Measurements from ENCODE around the gene GHRL. TPM values are rescaled to one million over a fixed set of nuclear protein-coding genes. Genes with fewer than 3 reads are reported as not detected.

Gene GHRL
- total and polyA plus RNA-seq, 12 donors = 0.12 to 1.0 (median 0.81) TPM; not detected in 3

DNA sequence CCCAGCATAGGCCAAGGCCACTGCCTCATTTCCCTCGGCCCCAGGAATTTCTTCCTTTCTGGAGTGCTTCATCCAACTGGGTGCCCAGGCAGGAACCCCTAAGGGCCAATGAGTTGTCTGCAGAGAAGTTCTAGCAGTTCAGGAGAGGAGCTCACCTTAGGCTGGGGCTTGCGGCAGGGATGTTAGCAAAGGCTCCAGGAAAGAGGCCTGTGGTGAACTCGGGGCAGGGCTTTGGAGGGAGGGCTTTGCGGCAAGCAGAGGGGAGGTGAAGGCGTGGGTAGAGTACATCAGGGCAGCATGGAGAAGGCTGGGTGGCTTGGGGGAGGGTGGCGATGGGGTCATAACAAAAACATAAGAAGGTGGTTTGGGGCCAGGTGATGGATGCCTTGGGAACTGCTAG lies 1.1 kb downstream of the GHRL start:
- Histone ChIP-seq H3K27ac (no peak overlapping the region), H3K9me3 (no peaks in the 10 kb centered on the region), H3K27me3 (no peaks in the 10 kb centered on the region), H3K4me3 (no peak overlapping the region), H3K36me3 (peaks cover 0 to 64% (median 9%) of the 10 kb centered on the region in 9 donors), H3K4me1 (peaks cover 0 to 24% (median 5%) of the 10 kb centered on the region in 9 donors)
- no peak for DNase-seq
- WGBS, 2 donors = 92 to 94% methylated on average over 6 of the region's 6 CpGs
- intact Hi-C loops (cut with DNase I) = no loop called here
- TF ChIP-seq, protein P1, sequence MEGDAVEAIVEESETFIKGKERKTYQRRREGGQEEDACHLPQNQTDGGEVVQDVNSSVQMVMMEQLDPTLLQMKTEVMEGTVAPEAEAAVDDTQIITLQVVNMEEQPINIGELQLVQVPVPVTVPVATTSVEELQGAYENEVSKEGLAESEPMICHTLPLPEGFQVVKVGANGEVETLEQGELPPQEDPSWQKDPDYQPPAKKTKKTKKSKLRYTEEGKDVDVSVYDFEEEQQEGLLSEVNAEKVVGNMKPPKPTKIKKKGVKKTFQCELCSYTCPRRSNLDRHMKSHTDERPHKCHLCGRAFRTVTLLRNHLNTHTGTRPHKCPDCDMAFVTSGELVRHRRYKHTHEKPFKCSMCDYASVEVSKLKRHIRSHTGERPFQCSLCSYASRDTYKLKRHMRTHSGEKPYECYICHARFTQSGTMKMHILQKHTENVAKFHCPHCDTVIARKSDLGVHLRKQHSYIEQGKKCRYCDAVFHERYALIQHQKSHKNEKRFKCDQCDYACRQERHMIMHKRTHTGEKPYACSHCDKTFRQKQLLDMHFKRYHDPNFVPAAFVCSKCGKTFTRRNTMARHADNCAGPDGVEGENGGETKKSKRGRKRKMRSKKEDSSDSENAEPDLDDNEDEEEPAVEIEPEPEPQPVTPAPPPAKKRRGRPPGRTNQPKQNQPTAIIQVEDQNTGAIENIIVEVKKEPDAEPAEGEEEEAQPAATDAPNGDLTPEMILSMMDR (IDR thresholded peaks at IDR 0.05) = no peak
- no peak for ATAC-seq

DNA sequence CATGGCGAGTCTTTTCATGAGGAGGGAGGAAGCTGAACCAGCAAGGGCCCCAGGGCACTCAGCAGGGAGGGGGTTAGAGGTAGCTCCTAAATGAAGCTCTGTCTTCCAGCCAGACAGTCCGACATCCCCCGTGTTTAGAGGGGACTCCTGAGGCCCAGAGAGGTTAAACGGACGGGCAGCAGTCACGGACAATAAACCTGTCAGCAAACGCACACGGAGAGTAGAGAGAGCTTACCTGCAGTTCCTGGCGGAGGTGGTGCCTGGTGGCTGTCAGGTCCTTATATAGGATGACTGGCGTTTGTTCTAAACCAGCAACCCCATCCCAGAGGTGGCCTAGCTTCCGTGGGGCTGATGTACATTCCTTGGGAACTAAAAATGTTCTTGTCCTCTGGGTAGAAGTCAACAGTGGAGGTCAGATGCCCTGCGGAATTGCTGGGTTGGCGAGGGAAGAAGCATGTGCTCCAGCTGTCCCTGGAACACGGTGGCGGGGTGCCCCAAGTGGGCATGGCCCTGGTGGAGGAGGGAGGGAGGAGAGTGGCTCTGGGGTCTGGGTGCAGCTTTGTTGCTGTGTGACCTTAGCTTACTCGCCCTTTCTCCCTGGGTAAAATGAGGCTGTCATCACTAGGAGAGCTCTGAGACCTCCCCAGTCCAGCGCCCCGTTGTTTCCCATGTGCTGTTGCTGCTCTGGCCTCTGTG lies 2.1 kb downstream of the GHRL start:
- peaks cover 0 to 24% (median 5%) of the 10 kb centered on the region in 9 donors for H3K4me1 ChIP-seq
- H3K27me3 ChIP-seq = no peaks in the 10 kb centered on the region
- H3K9me3 ChIP-seq = no peaks in the 10 kb centered on the region
- TF ChIP-seq, protein P1 (IDR thresholded peaks at IDR 0.05) = no peak
- no peak for DNase-seq
- intact Hi-C loops (cut with DNase I) = no loop called here
- ATAC-seq = no peak
- peaks cover 0 to 64% (median 3%) of the 10 kb centered on the region in 9 donors for H3K36me3 ChIP-seq
- no peak overlapping the region for H3K27ac ChIP-seq
- no peak overlapping the region for H3K4me3 ChIP-seq
- WGBS, 2 donors = 86 to 88% methylated on average over 18 of the region's 18 CpGs

DNA sequence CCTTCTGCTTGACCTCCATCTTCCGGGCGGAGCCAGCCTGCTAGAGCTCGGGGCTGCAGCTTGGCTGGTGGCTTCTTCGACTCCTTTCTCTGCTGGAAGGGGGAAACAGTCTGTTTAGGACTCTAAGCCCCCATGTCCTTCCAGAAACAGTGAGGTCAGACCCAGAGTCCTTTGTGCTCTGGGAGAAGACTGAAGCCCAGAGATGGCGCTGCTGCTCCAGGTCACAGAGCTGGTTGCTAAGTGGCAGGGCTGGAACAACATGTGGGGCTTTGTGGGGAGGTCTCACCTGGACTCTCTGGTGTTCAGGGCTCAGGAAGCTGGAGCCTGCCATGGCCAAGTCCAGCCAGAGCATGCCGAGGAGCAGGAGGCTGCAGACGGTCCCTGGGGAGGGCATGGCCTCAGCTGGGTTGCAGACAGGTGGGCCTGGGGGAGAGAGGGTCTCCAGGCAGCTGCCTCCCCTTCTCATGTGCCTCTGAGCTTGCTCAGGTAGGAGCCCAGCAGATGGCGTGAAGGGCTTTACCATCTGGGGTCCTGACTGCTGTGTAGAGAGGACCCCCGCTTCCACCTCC lies 2.9 kb downstream of the GHRL start:
- peaks cover 0 to 65% (median 3%) of the 10 kb centered on the region in 9 donors for H3K36me3 ChIP-seq
- intact Hi-C loops (cut with DNase I) = no loop called here
- WGBS, 2 donors = 88 to 90% methylated on average over 9 of the region's 9 CpGs

DNA sequence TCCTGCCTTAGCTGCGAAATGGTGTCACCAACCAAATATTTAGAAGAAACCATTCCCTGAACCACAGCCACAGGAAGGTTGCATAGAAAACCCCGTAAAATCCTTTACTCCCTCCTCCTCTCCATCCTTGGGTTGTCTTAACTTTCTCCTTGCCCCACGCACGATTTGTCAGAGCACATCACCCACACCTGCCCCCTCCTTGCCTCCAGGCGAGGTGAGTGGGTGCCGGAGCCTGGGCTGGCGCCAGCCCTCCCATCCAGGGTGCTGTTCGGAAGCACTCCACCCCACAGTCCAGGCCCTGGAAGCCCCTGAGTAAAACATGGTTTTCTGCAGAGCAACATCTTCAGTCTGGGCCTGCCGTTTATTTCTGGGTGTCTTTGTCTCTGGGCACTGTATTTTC lies 3.7 kb downstream of the GHRL start:
- DNase-seq = no peak
- no peaks in the 10 kb centered on the region for H3K9me3 ChIP-seq
- TF ChIP-seq, protein P1 (IDR thresholded peaks at IDR 0.05) = no peak
- H3K36me3 ChIP-seq = peaks cover 0 to 67% (median 0%) of the 10 kb centered on the region in 9 donors
- no peak overlapping the region for H3K27ac ChIP-seq
- H3K4me1 ChIP-seq = peaks cover 0 to 29% (median 5%) of the 10 kb centered on the region in 9 donors
- no peak for ATAC-seq
- H3K27me3 ChIP-seq = no peaks in the 10 kb centered on the region
- intact Hi-C loops (cut with DNase I) = no loop called here
- 88 to 95% methylated on average over 9 of the region's 9 CpGs for WGBS, 2 donors
- H3K4me3 ChIP-seq = no peak overlapping the region

More for the DNA sequence above, 2.9 kb downstream of the GHRL start:
- TF ChIP-seq, protein P1 (IDR thresholded peaks at IDR 0.05) = no peak
- Histone ChIP-seq H3K4me3 (no peak overlapping the region), H3K27ac (no peak overlapping the region), H3K9me3 (no peaks in the 10 kb centered on the region), H3K27me3 (no peaks in the 10 kb centered on the region), H3K4me1 (peaks cover 0 to 27% (median 5%) of the 10 kb centered on the region in 9 donors)
- DNase-seq (no peak), ATAC-seq (peak in 1 of 8 donors; percentile 18)

Data from heart right ventricle (tissue), 16 donors.